Measurements from ENCODE around the gene TIPIN.

Gene TIPIN

DNA sequence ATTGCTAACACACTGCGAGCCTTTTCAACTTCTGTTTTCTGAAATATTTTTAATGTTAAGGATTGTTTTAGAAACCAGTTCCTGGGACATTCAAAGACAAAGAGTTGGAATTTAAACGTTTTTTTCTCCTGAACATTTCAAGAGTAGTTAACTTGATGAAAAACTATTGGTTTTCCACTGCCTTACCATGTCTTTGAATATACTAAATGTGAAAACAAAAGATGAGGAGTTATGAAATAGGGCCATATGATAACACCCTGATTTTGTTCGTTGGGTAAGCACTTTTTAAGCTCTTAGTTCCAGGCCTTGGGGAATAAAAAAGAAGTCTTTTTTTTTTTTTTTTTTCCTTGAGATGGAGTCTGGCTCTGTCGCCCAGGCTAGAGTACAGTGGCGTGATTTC, 60.3 kb downstream of the TIPIN start:
- DNase-seq = no peak

DNA sequence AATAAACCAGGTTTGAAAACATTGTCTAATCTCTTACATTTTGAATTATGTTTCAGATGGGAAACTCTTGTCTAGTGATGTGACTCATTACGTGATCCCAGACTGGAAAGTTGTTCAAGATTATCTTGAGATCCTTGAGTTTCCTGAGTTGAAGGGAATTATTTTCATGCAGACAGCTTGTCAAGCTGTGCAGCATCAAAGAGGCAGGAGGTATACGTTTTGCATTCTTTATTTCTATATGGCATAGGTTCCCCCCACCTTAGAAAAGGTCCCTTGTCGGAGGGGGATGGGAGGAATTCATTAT, 61.6 kb downstream of the TIPIN start:
- no peak for DNase-seq

GRCh38 chr15:66294157-66294931, 62.1 kb downstream of the TIPIN start:
- peak in 1 of 2 donors; percentile 11 for DNase-seq

- DNase-seq = peak; percentile 9 to 59
Measured at GRCh38 chr15:66293419-66294156, 62.9 kb downstream of the TIPIN start, which contains the start of gene DIS3L. DIS3L (plus strand) TSS chr15:66293568; CDS start chr15:66293597, 29 bp downstream.

- no peak for DNase-seq
Measured at GRCh38 chr15:66292571-66293418, 63.7 kb downstream of the TIPIN start.

DNA sequence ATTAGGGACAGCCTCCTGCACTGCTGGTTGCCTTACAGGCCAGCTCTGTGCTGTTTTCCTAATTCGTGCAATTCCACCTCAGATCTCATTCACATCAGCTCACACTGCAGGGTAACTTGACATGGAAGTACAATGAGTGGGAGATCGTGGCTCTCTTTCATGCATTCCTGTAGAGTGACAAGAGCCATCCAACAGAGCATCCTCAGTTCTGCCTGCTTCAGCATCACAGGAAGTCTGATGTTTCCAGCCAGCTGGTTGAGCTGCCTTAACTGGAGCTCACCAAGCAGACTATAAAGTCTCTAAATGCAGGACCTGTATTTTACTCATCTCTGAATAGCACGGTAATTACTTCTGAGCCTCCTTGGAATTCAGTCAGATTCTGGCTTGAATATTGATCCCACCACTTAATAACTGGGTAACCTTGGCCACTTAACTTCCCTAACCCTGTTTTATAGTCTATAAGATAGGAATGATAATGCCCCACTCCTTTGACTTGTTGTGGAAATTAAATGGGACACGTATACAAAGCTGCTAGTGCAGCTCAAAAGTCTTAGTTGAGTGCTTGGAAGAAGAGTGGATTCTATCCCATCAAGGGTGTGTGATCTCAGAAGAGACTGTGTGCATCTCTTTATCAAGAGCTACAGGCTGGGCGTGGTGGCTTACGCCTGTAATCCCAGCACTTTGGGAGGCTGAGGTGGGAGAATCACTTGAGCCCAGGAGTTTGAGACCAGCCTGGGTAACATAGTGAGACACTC, 64.5 kb downstream of the TIPIN start:
- no peak for DNase-seq

DNA sequence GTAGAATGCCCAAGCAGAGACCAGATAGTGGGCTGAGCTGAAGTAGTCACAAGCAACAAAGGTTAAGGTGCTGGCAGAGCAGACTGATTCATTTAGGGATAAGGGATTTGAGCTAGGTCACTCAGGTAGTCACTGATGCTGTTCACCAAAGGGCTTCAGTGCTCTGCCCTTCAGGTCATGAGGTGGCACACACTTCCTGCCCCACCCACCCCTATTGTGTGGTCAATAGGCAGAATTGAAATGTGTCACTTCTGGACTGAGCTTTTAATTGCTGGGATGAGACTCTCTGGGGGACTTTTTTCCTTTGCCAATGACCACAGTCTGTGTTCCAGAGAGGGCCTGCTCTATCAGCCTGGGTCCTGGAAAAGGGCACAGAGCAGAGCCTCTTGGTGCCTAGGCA, 66.0 kb downstream of the TIPIN start:
- no peak for DNase-seq

DNA sequence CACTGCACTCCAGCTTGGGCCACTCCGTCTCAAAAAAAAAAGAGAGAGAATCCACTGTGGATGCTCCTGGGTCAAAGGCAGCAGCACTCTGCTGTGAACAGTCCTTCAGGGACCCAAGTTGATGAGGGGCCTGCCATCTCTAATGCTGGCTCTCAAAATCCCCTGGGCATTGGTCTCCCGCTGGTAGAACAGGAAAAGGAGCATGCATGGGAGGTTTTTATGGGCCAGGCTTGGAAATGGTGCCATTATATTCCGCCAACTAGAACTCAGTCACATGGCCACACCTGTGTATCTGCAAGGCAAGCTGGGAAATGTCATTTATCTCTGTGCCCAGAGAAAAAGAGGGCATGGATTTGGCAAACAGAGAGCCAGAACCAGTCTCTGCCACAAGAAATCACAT, 66.5 kb downstream of the TIPIN start:
- no peak for DNase-seq

- no peak for DNase-seq
Measured at GRCh38 chr15:66288551-66289185, 67.8 kb downstream of the TIPIN start.

DNA sequence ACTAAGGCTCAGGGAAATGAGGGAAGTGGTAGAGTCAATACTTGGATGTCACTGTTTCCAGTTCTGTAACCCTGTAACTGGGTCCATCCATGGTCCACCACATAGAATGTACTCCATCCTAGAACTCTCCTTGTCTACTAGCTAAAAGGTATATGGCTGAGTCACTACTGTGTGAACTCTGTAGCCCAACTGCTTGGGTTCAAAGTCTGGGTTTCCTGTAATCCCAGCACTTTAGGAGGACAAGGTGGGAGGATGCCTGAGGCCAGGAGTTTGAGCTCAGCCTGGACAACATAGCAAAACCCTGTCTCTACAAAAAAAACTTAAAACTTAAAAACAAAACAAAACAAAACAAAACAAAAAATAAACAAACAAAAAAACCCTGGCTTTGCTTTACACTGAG, 68.4 kb downstream of the TIPIN start:
- no peak for DNase-seq

DNA sequence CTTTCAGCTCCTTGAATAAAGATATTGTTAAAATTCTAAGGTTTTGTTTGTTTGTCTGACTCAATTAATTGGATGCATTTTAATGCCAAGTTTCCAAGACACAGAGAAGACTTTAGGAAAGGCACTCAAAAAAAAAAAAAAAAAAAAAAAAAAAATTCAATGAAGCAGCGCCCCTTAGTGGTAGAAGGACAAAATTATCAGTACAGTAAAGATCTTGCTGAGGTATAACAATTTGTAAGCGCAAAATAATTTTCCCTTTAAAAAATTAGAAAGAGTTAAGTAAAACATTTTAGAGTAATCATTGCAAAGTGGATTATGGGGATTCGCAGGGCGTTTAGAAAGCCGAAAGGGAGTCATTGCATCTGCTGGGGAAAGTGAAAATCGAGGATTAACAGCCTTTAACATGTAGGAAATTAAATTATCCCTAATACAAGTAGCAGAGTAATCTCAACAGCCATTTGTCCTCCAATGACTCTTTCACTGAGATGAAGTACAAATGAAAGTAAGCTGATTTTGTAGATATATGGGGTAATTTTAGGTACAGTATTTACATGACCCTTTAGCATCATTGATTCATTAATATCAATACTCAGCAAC, 68.9 kb downstream of the TIPIN start:
- peak in 1 of 2 donors; percentile 12 for DNase-seq

Measured in bone marrow (tissue), 2 donors.